Stimulated activated naive B cell treated with anti-CD40 and anti-IgM and Interleukin-4, amounts not matched to agents 10 μg/mL and 1 μg/mL and 100 μg/mL, for 72 hours (primary cell): ENCODE data around the gene MTCH1.
"Not testable (repeated sequence)": the region's sequence is repeated elsewhere in the genome, so short reads cannot be mapped to it uniquely, and the experiment has no call there.

Experiments
- ATAC-seq, 2 donors: fragments of 150-1000 bp; cut with Tn5 transposase; replicated peaks; 2 replicates each; pipeline ENCODE4 v1.10.0; 2021; ENCODE audit warnings: moderate library complexity in 1 of 2
- DNase-seq: peaks from one replicate; pipeline ENCODE4 v3.0.0; 2021
- H3K27ac Mint-ChIP-seq: one replicate; pipeline ENCODE4 v1.8.0; 2022; ENCODE audit warnings: mild to moderate bottlenecking, mixed read lengths
- H3K27me3 Mint-ChIP-seq, 2 donors: one replicate each; pipeline ENCODE4 v1.8.0; 2022; ENCODE audit warnings: mixed read lengths in 2 of 2
- H3K36me3 Mint-ChIP-seq, 2 donors: one replicate each; pipeline ENCODE4 v1.8.0; 2022; ENCODE audit warnings: mixed read lengths in 2 of 2, mild to moderate bottlenecking in 1 of 2
- H3K4me1 Mint-ChIP-seq, 2 donors: one replicate each; pipeline ENCODE4 v1.8.0; 2022; ENCODE audit warnings: mixed read lengths in 2 of 2, mild to moderate bottlenecking in 1 of 2
- H3K4me3 Mint-ChIP-seq, 2 donors: one replicate each; pipeline ENCODE4 v1.8.0; 2022; ENCODE audit warnings: mild to moderate bottlenecking in 2 of 2, mixed read lengths in 2 of 2, moderate library complexity in 1 of 2
- H3K9me3 Mint-ChIP-seq, 2 donors: one replicate each; pipeline ENCODE4 v1.8.0; 2022; ENCODE audit warnings: mixed read lengths in 2 of 2, mild to moderate bottlenecking in 1 of 2

MTCH1 gene

DNA sequence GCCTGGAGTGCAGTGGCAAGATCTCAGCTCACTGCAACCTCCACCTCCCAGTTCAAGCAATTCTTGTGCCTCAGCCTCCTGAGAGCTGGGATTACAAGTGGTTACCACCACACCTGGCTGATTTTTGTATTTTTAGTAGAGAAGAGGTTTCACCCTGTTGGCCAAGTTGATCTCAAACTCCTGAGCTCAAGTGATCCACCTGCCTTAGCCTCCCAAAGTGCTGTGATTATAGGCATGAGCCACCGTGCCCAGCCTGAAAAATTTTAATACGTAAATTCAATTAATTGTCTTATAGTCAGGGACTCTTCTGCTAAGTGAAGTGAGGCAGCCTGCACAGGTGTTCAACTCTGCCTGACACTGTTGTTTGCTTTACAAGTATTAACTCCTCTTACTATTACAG is 4.4 kb upstream of the MTCH1 start:
- ATAC-seq, H3K9me3 Mint-ChIP-seq, H3K4me3 Mint-ChIP-seq, H3K36me3 Mint-ChIP-seq, H3K27ac Mint-ChIP-seq, DNase-seq, H3K27me3 Mint-ChIP-seq: not testable (repeated sequence)
- H3K4me1 Mint-ChIP-seq = peaks cover 8 to 14% of the 10 kb centered on the region in 2 donors

DNA sequence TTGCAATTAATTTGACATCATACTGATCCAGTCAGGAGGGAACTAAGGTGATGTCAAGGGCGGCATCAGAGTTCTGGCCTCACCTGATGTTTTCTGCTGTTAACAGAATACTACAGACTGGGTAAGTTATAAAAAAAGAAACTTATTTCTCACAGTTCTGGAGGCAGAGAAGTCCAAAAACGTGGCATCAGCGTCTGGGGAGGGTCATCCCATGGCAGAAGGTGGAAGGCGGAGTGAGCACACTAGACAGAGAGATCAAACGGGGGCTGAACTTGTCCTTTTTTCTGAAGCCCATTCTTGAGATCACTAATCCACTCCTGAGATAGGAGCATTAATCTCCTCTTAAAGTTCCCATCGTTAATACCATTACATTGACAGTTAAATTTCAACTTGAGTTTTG is 3.3 kb upstream of the MTCH1 start:
- DNase-seq (no peak), ATAC-seq (no peak)
- Mint-ChIP-seq H3K27me3 (no peaks in the 10 kb centered on the region), H3K4me3 (no peak overlapping the region), H3K27ac (no peak overlapping the region), H3K9me3 (no peaks in the 10 kb centered on the region), H3K4me1 (peaks cover 8 to 14% of the 10 kb centered on the region in 2 donors), H3K36me3 (peaks cover 2 to 3% of the 10 kb centered on the region in 2 donors)

DNA sequence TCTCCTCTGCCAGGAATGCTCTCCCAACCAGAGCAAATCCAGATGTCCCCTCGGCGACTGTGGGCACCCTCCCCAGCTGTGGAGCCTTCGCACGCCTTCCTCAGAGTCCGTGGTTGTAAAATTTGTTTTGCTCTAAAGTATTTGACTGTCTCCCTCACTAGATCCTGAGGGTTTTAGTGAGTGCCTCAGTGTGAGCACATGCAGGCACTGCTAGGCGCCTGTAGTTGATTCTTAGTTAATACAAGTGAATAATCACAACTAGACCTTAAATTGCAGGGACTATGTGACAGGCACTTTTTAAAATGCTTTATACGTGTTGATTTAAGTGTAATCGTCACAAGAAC is 680 bp upstream of the MTCH1 start:
- DNase-seq (no peak), ATAC-seq (peak; percentile 21 to 37)
- Mint-ChIP-seq H3K27ac (peak overlapping the region; percentile 98), H3K36me3 (peaks cover 5 to 9% of the 10 kb centered on the region in 2 donors), H3K4me3 (no peak overlapping the region), H3K4me1 (peaks cover 13 to 25% of the 10 kb centered on the region in 2 donors), H3K27me3 (no peaks in the 10 kb centered on the region), H3K9me3 (no peaks in the 10 kb centered on the region)

DNA sequence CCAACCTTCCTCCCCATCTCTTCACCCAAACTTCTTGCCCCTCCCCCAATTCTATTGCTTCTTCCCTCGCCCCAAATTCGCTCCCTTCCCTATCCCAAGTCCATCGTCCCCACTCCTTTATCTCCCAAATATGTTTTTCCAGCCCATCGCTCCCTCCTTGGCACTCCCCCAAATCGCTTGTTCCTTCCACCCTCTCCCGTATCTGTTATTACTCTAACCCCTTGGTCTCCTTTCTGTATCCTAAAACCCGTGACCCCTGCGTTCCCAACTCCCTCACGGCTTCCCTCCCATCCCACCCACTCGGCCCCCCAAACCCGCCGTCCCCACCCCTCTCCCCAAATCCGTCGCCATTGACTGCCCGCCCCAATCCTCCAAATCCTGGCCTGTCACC is 584 bp downstream of the MTCH1 start:
- Mint-ChIP-seq H3K27me3 (no peaks in the 10 kb centered on the region), H3K4me3 (no peak overlapping the region), H3K9me3 (no peaks in the 10 kb centered on the region), H3K4me1 (peaks cover 24 to 38% of the 10 kb centered on the region in 2 donors), H3K27ac (no peak overlapping the region), H3K36me3 (peaks cover 10 to 17% of the 10 kb centered on the region in 2 donors)
- no peak for ATAC-seq
- DNase-seq = no peak

DNA sequence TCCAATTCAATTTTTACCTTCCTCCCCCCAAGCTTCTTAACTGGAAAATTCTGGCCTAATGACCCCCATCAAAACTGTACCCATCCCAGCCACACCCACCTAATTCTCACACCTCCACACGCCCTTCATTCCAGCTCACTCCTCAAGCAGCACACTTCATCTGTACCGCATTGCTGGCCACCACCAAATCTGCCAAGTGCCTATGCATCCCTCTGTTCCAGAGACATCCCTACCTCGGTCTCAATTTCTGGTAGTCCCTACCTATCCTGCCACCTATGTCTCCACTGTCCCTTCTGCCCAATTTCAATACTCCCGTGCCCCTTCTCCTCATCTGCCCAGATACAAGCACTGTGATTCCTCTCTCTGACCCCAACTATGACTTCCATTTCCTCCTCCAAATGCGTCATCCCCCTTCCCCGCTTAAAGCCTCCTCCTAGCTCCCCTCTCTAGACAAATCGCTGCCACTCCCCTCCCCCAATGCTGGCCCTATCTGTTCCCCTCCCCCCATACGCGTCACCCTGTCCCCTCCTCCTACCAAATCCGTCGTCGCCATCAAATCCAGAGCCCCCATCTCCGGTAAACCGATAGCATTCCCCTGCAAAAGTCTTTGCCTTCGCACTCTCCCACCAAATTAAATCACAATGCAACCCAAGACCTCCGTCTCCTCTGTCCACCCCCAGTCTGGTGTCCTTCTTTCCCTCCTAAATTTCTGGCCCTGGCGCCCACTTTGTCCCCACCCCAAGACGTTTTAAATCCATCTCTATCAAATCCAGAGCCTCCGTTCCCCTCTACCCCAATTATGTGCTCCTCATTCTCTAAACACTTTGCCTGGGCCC is 1.2 kb downstream of the MTCH1 start:
- ATAC-seq = peak; percentile 34 to 35
- peaks cover 12 to 20% of the 10 kb centered on the region in 2 donors for H3K36me3 Mint-ChIP-seq
- peak; percentile 35 for DNase-seq
- H3K27ac Mint-ChIP-seq = no peak overlapping the region
- no peak overlapping the region for H3K4me3 Mint-ChIP-seq
- H3K4me1 Mint-ChIP-seq = peaks cover 29 to 44% of the 10 kb centered on the region in 2 donors
- H3K27me3 Mint-ChIP-seq = no peaks in the 10 kb centered on the region
- no peaks in the 10 kb centered on the region for H3K9me3 Mint-ChIP-seq

DNA sequence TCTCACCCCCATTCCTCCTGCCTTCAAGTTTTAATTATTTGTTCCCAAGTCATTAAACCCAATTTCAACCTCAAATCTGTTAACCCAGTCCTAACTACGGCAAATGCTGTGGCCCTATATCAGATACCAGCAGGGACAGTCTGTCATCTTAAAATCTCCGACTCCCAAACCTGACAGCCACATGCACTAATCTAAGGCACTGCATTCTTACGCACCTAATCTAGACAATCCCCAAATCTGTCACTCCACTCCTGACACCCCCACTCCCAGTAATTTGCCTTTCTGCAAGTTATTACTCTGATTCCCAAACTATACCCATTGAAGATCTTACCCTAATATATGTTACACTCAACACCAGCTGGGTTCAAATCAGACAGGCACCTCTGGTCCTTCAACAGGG is 2.5 kb downstream of the MTCH1 start:
- DNase-seq (no peak), ATAC-seq (no peak)
- H3K36me3 Mint-ChIP-seq = peaks cover 14 to 30% of the 10 kb centered on the region in 2 donors
- no peak overlapping the region for H3K4me3 Mint-ChIP-seq
- H3K27me3 Mint-ChIP-seq = no peaks in the 10 kb centered on the region
- no peak overlapping the region for H3K27ac Mint-ChIP-seq
- peaks cover 34 to 49% of the 10 kb centered on the region in 2 donors for H3K4me1 Mint-ChIP-seq
- no peaks in the 10 kb centered on the region for H3K9me3 Mint-ChIP-seq

DNA sequence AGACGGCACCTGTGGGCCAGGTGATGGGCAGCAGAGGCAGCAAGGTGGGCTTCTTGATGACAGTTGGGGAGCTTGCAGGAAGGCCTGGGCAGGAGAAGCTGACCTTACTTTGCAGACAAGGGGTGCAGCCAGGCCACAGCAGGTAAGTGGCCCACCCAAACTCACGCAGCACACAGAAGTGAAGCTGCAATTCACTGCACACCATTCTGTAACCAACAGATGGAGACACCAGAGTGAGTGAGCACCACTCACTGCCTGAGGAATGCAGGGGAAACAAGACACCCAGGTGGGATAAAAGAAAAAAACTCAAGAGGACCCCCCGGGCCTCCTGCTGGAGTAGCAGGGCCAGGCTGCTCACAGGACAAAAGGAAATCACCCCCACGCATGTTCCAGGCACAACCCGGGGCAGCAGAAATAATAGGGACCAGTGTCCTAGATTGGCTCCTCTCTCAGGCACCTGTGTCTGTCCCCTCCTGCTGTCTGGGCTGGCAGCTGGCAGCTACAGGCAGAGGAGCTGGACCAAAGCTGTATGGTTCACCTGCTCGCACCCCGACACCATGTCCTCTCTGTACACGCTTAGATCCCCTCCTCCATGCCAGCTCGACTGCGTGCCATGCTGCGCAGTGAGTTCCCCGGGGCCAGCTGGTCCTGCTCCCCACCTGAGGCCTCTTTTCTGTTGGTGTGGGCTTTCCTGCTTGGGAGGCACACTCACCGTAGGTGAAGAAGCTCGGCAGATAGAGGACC is 4.9 kb downstream of the MTCH1 start:
- ATAC-seq (no peak), DNase-seq (no peak)
- Mint-ChIP-seq H3K4me1 (peaks cover 31 to 35% of the 10 kb centered on the region in 2 donors), H3K4me3 (no peak overlapping the region), H3K27me3 (no peaks in the 10 kb centered on the region), H3K9me3 (no peaks in the 10 kb centered on the region), H3K27ac (peak overlapping the region; percentile 25), H3K36me3 (peaks cover 32 to 50% of the 10 kb centered on the region in 2 donors)

DNA sequence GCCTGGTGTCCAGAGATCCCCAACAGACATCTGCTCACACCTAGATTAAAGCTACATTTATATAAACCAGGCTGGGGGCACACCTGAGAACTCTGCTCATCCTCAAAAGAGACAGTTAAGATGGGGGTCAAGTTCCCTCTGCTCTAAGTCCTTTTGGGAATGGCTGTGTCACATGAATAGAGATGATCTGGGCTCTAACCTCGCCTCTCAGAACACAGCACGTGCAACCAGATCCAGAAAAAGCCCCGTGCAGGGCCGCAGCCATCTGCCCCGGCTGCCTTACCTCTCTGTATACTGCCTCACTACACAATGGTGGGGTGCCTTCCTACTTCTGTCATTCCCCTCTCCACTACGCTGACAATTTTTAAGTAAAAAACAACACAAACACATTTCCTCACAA is 5.9 kb downstream of the MTCH1 start:
- Mint-ChIP-seq H3K9me3 (no peaks in the 10 kb centered on the region), H3K27me3 (no peaks in the 10 kb centered on the region), H3K36me3 (peaks cover 33 to 58% of the 10 kb centered on the region in 2 donors), H3K4me3 (no peak overlapping the region), H3K4me1 (peaks cover 31 to 35% of the 10 kb centered on the region in 2 donors), H3K27ac (peak overlapping the region; percentile 25)
- no peak for DNase-seq
- no peak for ATAC-seq

DNA sequence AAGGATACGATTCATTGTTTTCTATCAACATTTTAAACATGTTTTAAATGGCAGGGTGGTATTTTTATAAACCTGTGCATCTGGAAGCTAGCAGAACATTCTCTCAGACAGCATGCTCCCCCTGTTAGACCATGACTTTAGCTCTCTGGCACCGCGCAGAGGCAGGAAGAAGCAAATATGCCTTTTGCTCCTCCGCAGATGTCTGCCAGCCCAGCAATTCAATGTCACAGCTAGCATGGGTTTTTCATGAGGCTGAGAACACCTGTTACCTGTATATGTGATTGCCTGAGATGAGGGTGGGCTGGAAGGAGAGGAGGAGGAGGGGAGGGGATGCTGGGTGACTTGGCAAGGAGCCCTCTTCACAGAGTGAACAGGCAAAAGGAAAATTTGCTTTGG is 6.7 kb downstream of the MTCH1 start:
- peak overlapping the region; percentile 60 for H3K27ac Mint-ChIP-seq
- peaks cover 37 to 58% of the 10 kb centered on the region in 2 donors for H3K36me3 Mint-ChIP-seq
- DNase-seq (no peak), ATAC-seq (peak in 1 of 2 donors; percentile 54)
- no peaks in the 10 kb centered on the region for H3K9me3 Mint-ChIP-seq
- no peak overlapping the region for H3K4me3 Mint-ChIP-seq
- no peaks in the 10 kb centered on the region for H3K27me3 Mint-ChIP-seq
- peaks cover 31 to 35% of the 10 kb centered on the region in 2 donors for H3K4me1 Mint-ChIP-seq

DNA sequence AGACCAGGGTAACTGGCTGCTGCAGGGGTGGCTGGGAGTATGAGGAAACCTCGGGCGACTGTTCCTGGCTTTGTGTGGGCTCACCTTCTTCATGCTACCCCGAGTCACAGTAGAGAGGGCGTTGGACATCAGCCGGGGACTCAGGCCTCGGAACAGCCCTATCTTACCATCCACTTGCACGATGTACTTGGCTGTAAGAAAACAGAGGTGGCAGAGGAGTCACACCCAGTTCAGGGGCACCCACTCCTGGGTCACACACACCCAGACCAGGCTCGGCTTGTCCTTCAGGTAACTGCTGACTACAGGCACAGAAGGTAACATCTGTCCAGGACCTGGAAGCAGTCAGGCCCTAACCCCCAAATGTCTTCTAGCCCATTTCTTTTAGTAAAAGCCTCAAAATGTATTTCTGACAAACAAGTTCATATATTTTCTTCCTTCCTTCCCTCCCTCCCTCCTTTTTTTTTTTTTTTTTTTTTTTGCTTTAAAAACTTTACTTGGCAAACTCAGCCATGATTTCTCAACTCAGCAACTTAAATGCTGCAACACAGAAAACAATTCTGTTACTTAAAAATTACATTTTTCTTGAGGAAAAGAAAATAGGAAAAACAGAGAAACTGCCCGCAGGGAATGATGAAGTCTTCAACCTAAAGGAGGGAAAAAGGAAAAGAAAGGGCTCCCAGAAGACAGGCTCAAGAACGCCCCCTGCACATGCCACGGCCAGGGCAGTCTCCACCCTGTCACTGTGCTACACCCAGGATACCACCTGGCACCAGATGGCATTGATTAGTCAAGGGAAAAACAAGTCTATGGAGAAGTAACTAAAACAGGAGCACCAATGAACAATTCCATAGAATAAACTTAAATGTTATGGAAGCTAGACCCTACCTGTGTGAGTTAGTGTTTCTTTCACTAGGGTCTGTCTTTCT is 7.3 kb downstream of the MTCH1 start:
- no peaks in the 10 kb centered on the region for H3K27me3 Mint-ChIP-seq
- peak overlapping the region; percentile 67 for H3K27ac Mint-ChIP-seq

DNA sequence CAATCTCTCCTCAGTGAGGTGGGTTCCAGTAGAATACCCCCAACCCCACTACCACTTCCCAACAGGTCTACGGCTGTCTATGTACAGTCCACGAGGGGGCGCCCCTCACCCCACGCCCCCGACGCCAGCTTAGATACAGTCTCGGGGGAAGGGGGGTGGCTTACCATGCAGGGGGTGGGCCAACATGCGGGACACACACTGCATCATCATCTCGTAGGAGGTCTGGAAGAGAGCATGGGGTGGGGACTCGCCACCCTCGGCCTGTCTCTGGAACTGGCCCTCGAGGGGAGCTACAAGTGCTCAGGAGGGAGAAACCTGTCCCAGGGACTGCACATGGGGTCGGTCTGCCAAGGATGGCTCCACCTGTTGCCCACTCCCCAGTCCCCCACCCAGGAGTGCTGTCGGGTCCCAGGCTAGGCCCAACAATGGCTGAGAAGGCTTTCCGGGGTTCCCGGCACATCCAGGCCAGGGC is 8.5 kb downstream of the MTCH1 start:
- DNase-seq (no peak), ATAC-seq (peak; percentile 51 to 54)
- Mint-ChIP-seq H3K27ac (no peak overlapping the region), H3K36me3 (peaks cover 41 to 68% of the 10 kb centered on the region in 2 donors), H3K9me3 (no peaks in the 10 kb centered on the region), H3K4me3 (no peak overlapping the region), H3K27me3 (no peaks in the 10 kb centered on the region), H3K4me1 (peaks cover 31 to 33% of the 10 kb centered on the region in 2 donors)

More for the DNA sequence above, 7.3 kb downstream of the MTCH1 start:
- Mint-ChIP-seq H3K36me3 (peaks cover 37 to 59% of the 10 kb centered on the region in 2 donors), H3K4me3 (no peak overlapping the region), H3K9me3 (no peaks in the 10 kb centered on the region), H3K4me1 (peaks cover 31 to 35% of the 10 kb centered on the region in 2 donors)
- DNase-seq = no peak
- ATAC-seq = no peak

DNA sequence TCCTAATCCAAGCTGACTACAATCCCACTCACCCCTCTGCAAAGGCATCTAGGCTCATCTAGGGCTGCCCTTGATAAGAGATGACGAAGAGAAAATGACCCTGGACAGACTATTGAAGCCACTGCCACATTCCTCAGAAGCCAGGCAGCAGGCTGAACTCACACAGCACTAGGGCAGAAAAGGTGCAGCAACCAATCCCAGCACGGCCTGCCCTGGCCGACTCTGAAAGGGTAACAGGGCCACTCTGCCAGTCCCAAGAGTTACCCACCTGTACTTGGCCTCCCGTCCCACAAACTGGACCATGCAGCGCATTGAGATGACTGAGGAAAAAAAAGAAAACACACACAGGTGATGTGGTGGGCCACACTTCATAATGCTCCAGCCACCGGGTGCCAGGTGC is 9.1 kb downstream of the MTCH1 start:
- no peak for DNase-seq
- Mint-ChIP-seq H3K27me3 (no peaks in the 10 kb centered on the region), H3K27ac (no peak overlapping the region), H3K4me3 (no peak overlapping the region), H3K4me1 (peaks cover 27 to 28% of the 10 kb centered on the region in 2 donors), H3K36me3 (peaks cover 45 to 67% of the 10 kb centered on the region in 2 donors), H3K9me3 (no peaks in the 10 kb centered on the region)
- no peak for ATAC-seq

DNA sequence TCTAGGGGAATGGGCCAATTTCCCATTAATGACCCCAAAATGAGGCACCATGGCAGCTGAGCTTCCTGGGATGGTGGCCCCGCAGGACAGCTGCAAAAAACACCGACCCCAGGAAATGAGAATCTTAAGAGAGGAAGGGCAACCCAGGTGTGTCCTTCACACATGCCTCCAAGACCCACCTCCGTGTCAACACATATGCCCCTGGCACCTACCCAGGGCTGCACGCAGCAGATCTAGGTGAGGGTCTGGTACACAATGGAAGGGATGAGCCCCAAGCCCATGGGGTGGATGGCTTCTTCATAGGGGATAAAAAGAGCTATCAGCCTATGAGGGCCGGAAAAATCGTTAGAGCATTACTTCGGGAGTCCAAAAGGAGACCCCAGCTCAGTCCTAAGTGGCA is 9.5 kb downstream of the MTCH1 start:
- Mint-ChIP-seq H3K4me3 (no peak overlapping the region), H3K27ac (no peak overlapping the region), H3K36me3 (peaks cover 45 to 67% of the 10 kb centered on the region in 2 donors), H3K27me3 (no peaks in the 10 kb centered on the region), H3K4me1 (peaks cover 23 to 24% of the 10 kb centered on the region in 2 donors), H3K9me3 (no peaks in the 10 kb centered on the region)
- DNase-seq (no peak), ATAC-seq (no peak)

DNA sequence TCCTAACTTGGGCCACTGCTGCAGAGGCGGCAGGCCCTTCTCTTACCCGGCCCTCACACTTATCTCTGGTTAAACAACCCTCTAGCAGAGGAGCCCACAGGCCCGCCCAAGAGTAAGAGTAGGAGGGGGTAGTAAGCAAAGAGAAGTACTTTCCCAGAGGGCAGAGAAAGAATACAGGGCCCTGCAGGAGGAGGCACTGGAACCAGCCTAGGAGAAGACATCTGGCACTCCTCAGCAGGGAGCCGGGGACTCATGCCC is 10.1 kb downstream of the MTCH1 start:
- H3K27ac Mint-ChIP-seq = no peak overlapping the region
- peaks cover 47 to 66% of the 10 kb centered on the region in 2 donors for H3K36me3 Mint-ChIP-seq
- DNase-seq = no peak
- no peak for ATAC-seq
- no peaks in the 10 kb centered on the region for H3K27me3 Mint-ChIP-seq
- no peak overlapping the region for H3K4me3 Mint-ChIP-seq
- no peaks in the 10 kb centered on the region for H3K9me3 Mint-ChIP-seq
- peaks cover 17 to 20% of the 10 kb centered on the region in 2 donors for H3K4me1 Mint-ChIP-seq
